NCI-H1930 (cell line): ENCODE measurements around the gene SLC1A3.

Experiments
- DNase-seq, 2 experiments: peaks; one replicate each; lab custom pipeline; 2025; lab: John Stamatoyannopoulos, UW

Gene SLC1A3

DNA sequence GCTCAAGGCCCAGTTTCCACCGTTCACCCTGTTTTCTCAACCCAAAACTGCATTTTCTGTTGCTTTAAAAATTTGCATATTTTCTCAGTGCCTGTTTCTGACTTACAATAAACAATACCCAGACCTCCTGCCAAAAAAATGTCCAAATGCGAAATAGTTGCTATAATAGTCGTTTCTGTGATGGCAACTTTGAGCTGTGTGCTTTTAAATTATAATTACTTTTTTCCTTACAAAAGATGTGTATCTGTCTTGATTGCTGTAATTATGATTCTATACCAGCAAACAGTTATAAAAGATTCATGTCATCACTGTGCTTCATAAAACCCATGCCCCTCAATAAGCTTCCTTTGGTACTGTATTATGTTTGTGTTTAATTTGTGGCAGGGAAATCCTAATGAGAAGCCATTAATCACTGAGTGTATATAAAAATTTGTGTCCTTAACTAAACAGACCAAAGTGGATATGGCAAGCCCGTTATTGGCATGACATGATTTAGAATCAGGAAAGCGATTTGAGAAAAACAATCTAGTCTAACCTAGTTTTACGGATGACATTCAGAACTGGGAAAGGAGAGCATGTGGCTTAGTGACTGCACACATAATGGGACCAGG, 5.4 kb upstream of the SLC1A3 start:
- no peak for DNase-seq

DNA sequence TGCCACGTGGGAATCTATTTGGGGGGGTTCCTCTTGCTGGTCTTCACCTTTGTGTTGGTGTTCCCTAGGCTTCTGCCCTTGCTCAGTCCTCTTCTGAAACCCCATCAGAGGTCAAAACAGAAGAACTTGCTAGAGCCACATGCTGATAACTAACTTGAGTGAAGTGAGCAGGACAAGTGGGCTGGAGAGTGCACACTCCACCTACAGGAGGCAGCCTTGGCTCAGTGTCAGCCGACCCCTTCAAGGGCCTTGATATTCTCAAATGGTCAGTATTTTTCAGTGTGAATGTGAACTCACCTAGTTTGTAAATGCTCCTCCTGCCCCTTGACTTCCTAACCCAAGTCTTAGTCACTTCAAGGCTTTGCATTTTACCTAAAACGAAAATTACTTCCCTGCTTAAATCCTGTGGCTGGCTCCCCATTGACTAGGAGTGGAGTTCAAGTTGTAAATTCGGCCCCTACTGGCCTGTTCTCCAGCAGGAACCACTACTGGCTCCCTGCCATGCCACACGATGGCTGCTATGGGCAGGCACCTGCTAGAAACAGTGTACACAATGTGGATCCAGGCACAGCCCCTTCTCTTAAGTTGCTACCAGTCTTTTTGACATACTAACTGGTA, 3.6 kb upstream of the SLC1A3 start:
- DNase-seq, result no peak

DNA sequence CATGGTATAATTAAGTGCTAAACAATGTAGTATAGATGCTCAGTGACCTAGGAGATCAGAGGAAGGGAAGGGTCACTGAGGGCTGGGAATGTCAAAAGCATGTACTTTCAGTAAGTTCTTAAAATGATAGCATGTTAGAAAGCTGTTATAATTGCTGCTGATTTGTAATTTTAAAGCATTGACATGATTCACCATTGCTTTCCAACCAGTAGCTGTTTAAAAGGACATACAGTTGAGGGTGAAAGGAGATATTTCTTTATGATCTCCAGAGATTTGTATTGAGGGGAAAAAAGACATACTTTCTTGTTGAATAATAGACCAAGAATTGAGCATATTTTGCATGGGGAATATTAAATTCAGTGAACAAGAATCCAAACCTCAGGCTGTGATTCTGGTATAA, 1.2 kb upstream of the SLC1A3 start:
- DNase-seq, result no peak

DNA sequence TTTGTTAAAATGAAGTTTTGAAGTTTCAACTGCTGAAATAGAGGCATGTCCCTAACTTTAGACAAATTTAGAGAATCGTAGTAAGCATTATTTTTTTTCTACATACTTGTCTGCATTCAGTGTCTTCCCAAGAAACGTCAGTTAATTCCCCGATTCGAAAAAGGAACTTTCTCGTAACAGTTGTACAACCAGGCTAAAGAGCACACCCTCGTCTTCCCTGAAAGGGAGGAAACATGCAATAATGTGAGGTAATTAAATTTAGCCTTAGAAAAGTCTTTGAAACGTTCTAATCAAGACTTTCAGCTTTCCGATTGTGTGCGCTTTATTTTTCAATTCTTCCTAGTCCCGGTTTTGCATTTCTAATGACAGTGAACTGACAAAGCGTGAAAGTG, 374 bp upstream of the SLC1A3 start:
- no peak for DNase-seq

DNA sequence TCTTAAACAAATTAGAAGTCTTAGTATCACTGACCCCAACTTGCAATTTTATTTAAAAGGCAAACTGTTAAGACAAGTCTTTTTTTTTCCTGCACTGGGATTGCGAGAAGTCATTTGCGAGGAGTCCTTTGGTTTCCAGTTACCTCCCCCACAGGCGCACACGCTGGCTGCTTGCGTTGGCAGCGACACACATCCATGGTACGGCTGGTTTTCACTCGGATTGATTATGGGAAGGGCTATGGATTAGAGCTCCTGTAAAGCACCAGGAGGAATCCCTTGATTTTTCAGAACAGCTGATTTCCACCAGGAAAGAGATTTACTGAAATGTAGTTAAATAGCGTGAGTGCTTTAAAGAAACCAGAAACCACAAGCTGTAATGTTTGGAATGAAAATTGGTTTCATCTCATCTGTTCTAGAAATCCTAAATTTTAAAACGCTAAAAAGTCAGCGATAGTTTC, 737 bp downstream of the SLC1A3 start:
- DNase-seq, result peak in 1 of 2 experiments; percentile 30

DNA sequence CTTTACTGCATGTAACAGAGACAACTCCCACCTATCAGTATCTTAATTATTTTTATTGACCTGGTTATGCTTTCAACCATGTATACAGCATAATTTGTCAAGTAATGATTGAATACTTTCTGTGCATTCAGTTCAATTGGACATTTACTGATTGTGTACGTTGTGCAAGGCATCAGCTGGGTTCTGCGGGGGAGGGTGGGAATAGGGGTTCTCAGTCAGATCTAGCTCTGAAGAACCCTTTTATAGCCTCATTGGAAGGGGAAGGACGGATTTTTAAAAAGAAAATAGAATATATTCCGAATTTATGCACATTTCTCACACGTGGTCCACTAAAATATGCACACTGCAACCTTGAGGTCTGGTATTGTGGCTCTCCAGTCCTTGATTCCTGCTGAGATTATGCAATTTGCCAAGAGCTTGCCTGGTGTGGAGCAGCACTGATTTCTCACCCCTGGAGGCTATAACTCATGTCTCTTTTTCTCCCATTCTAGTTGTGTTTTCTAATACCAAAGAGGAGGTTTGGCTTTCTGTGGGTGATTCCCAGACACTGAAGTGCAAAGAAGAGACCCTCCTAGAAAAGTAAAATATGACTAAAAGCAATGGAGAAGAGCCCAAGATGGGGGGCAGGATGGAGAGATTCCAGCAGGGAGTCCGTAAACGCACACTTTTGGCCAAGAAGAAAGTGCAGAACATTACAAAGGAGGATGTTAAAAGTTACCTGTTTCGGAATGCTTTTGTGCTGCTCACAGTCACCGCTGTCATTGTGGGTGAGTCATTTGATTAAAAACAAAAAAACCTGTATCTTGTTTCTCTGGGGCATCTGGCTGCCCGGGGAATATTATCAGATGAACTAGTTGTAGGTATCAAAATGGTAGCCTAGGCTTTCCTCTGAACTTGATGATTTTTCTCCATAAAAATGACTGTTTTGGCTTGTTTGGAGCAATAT, 1.7 kb downstream of the SLC1A3 start:
- DNase-seq, result no peak

DNA sequence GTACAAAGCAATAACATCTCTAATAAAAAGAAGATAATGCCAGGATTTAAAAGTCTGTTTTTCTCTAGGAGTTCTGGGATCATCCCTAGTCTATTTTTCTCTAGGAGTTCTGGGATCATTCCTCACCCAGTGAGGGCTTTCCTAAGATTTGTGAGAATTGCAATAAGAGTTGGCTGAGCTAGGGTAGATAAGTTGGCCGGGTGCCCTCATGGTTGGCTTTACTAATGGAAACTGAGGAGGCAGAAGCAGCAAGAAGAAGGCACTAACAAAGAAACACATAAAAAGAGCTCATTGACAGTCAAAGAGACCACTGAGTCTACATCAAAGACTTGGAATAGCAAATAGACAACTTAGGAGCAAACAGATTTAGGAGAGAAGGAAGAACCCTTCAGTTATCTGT, 4.2 kb downstream of the SLC1A3 start:
- no peak for DNase-seq

DNA sequence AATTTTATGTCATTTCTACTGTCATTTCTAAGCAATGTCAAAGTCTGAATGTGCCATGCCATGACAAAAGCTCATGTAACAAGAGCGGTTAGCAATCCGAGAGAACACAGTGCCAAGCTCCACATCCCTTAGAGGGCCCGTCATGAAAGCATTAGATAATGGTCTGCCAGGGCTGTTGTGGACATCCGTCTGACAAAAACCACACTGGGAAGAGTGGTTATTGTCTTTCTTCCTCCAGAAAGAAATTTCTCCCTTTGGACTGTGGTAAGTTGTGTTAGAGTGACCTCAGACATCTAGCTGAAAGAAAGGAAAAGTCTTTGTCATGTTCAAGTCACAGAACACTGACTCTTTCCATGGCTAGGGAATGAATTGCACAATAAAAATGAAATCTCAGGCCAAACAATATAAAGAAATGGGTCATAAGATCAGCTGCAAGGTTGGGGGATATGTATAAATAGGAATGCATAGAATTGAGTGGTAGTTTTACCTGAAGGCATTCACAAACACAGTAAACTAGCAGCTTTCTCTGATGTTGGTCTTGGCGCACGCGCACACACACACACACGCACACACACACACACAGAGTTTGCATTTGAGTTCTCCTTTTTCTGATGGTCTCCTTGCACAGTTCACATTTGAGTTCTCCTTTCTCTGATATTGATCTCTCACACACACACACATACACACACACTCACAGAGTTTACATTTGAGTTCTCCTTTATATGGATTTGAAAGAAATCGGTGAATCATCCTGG, 5.3 kb downstream of the SLC1A3 start:
- DNase-seq, result no peak

DNA sequence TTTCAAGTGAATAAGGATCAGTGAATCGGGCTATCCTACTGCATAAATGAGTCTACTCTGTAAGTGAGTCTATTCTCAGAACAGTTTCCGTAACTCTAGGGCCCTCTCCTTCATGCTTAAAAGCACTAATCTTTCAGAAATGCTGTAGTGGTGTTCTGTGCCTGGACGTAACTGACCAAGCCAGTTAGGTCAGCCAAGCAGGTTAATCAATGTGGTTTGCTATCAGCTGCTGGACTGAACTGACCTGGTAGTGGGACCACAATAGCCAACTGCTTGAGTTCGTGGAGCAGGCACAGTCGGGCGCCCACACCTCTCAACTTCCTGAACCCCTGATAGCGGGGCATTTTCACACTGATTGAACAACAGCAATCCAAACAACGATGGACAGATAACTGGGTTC, 6.8 kb downstream of the SLC1A3 start:
- no peak for DNase-seq

DNA sequence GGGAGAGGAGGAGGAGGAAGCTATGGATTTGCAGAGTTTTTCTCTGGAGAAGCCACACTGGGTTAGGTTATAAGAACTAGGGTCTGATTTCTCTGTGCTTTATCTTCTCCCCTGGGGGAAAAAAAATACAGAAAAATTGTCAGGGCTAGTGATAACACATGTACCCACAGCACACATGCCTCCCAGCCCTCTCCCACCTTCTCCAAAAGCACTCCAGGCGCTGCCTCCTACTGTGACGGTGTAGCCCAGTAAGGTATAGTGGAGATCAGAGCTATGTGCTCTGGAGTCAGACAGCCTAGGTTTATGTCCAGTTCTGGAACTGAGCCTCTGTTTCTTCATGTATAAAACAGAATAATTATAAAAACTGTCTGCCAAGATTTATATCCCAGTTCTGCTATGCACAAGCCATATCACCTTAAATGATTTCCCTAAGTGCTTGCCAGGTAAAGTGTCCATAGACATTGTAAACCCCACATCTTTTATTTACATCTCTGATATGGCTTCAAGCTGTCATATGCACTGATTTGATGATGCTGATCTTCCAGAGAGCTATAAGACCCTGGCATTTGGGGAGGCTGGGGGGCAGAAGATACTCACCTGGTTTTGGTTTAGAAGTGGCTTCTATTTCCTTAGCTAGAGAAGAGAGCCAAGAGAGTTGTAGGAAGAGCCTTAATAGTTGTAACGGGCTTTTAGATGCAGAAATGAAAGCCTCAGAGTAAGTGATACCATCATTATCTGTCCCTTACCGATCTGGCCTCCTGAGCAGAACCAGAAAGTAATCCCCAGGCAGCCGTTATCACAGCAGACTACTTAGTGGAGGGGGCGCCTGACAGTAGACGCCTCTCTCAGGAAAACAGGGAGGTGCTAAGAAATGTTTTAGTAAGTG, 7.6 kb downstream of the SLC1A3 start:
- no peak for DNase-seq

DNA sequence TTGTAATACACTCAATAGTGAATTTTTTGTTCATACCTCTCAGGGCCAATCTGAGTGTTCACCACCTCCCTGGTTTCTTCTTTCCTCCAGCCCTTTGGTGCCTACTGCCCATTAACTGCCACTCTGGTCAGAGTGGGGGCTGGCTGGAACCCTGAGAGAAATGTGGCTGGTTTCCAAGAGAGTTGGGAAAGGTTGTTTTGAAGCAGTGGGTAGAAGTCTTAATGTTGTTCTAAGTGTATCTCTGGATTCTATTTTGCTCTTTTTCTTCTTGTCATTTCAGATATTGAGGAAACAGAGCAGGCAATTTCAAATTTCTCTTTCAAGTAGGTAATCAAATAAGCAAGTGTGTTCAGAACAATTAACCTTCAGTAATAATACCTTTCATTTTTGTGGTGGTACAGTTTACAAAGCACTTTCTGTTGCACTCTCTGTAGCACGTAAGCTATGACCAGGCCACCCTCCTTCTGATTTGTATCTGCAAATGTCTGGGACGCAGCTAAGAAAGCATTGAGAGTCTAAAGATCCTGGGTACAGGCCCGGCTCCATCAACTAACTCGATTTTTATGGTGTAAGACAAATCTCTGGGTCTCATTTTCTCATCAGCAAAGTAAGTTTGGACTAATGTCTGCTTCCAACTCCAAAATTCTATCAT, 8.4 kb downstream of the SLC1A3 start:
- no peak for DNase-seq

DNA sequence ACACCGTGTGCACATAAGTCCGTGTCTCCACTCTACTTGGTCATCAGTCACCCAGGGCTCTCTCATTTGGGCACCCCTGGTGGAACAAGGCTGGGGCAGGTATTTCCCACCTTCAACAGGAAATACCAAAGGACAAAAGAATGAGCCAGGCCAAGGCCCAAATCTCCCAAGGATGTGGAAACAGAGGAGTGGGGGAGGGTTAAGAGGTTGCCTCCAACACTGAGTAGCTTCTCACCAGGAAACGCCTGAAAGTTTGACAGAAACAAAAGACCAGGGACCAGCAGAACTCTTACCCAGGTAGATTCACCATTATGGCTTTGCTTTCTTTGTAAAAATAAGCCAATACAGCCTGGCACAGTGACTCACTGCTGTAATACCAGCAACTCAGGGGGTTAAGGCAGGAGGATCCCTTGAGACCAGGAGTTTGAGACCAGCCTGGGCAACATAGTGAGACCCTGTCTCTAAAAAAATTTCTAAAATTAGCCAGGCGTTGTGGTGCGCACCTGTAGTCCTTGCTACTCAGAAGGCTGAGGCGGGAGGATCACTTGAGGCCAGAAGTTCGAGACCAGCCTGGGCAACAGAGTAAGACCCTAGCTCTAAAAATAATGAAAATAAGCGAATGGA, 12.7 kb downstream of the SLC1A3 start:
- DNase-seq, result no peak

DNA sequence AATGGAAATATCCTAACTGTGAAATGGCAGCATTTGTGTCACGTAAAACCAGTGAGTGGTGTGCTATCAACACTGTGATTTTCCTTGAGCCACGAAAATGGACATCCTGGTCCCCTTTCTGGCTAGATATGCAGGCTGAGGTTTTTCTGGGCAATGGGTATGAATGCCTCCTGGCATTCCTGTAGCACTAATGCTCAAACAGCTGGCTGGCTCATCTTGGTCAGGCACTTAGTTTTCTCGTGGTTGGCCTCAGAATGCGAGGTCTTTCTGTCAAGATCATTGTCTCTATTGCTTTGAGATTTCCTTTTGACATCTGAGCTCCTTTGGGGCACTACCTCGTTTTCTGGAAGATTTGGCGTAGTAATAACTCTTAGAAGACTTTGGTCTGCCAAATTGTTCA, 15.6 kb downstream of the SLC1A3 start:
- DNase-seq, result no peak

DNA sequence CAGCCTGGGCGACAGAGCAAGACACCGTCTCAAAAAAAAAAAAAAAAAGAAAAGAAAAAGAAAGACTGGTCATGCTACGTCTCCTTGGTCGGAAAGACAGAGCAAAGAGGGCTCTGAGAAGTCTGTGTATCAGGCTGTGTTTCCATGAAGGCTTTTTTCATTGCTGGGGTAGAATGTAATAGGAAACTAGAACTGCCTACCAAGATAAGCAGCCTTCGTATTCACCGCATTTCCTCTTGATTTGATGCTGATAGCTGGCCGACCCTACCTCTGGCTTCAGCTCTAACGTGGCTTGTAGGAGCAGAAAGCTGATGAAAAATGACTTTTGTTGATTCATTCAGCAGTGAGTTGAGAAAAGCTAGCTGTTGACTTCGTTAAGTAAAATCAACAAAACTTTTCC, 17.4 kb downstream of the SLC1A3 start:
- DNase-seq, result no peak

DNA sequence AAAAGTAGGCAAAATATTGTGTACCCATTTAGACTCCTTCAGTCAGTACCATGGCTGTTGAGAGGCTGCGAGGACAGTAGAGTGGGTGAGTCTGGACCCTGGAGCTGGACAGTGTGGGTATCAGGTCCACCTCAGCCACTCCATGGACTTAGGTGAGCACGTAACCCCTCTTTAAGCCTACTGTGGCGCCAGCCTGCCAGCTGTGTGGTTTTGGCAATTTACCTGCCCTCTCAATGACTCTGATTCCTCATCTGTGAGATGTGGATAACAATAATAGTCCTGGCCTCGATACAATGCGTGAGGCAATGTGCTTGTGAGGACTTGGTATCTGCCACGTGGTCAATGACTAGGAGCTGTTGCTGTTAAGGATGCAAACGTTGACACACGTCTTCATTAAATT, 17.9 kb downstream of the SLC1A3 start:
- DNase-seq, result no peak

DNA sequence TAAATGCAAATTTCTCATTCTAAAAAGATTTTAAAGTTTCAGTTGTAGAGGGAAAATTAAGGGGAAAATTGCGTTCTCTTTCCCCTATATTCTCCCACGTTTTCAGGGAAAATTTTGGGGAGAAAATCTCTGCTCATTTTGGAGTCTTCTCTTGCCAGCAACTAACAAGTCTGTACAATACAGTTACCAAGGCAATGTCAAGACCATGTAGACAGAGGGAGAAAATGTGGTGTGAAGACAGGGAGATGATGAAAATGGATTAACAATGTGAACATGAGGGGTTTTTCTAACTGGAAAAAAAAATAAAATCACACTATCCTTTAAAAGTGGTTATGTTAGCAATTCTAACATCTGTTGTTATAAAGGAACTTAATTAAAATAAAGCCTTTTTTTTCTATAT, 22.3 kb downstream of the SLC1A3 start:
- DNase-seq, result no peak

DNA sequence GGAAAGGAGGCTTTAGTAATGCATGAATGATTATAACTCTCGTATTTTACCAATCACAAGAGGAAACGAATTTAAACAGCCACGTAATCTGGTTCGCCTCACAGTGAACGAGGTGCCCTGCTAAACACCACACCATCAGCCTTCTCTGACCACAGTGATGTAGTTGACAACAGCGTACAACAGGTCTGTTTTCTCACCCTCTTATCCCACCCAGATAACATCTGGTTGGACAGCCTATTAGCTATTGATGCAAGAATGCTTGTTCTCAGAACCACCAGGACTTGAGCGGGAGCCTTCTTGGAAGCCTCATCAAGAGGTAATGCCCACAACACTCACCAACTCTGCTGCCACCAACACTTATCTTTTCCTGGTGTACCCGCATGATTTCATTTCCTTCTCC, 23.3 kb downstream of the SLC1A3 start:
- no peak for DNase-seq

DNA sequence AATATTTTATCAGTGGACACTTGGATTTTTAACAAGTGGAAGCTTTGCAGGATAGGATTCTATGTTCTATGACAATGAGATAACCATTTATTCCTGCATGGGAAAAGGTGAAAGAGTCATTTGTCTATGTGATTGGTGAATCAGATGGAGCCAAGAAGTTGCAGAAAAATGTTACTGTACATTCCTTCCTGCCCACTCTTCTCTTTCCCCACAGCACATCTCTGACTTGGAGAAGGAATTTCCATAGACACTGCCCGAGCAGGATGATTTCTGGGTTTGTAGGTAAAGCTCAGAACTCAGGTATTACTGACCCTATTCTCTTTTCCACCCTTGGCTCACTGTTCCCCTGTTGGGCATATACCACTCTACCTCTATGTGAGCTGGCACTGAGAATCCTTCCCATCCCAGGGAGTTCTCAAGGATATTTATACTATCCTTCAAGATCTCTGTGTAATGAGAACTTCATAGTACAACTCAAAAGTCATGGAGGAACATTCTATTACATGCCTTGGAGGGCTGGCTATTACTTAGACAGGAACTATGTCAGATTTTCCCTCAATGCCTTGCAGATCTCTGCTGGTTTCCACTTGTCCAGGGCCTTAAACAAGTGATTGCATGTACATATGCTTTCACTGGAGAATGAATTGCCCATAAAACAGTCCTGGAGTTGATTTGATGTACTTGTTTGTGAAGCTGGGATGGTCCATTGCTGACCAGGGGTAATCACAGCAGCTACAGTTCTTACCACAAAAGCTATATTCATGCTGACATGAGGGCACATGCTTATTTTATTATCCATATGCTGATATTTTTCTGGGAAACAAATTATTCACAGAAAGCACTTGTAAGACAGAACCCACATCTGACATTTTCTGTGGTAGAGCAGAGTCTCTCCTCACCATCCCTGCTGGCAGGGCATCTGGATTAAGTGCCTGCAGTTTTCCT, 24.1 kb downstream of the SLC1A3 start:
- no peak for DNase-seq

DNA sequence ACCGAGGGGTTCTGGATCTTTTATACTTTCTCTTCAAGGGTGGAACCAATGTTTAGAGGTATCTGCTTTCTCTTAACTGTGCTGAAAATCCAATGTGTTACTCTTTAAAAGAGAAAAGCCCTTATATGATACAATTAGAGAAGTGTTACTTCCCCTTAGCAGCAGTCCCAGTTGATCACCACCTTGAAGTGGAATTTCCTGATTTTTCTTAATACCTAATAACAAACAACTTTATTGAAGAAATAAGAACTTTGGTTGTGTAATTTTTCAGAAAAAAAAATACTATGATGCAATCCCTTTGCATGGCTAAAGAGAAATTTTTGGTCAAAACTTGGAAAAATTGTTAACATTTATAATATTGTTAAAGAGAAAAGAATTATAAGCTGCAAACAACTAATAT, 24.7 kb downstream of the SLC1A3 start:
- DNase-seq, result no peak
